Measurements from ENCODE around the gene FRMPD4.

FRMPD4 gene

GRCh38 chrX:12554206-12554605 lies 415.9 kb downstream of the FRMPD4 start:
- no peak for DNase-seq

GRCh38 chrX:12563121-12563520 lies 424.8 kb downstream of the FRMPD4 start:
- DNase-seq = no peak

DNA sequence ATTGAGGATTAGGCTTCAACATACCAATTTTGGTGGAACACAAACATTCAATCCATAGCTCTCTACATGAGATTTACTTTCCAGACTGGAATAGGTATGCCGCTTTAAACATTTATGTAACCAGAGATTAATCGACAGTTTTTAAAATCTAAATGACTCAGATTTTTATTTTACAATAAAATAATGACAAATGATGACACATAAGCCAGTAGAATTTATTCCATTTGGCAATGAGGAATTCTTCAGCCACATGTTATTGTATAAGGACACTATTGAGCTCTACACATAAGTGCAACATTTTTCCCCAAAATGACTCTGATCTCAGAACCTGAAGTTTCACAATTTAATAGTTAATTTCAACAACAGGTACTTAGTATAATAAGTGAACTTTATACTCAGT lies 425.9 kb downstream of the FRMPD4 start:
- DNase-seq = no peak

DNA sequence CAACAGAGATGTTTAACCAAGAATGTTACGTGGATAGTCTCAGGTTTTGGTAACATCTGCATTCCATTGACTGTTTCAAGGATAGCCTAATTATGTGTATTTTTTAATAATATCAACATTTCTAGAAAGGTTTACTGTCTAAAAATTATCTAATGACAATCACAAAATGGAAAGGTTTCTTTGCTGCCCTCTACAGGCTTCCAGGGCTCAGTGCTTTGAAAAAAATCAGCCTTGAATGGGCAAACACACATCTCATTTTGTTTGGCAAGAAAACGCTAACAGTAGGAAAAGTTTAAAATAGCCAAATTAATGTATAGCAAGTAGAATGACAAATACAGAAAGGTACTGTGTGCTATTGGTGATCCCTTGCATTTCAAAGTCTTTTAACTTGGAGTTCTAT lies 429.6 kb downstream of the FRMPD4 start:
- peak in 1 of 2 experiments; percentile 12 for DNase-seq

DNA sequence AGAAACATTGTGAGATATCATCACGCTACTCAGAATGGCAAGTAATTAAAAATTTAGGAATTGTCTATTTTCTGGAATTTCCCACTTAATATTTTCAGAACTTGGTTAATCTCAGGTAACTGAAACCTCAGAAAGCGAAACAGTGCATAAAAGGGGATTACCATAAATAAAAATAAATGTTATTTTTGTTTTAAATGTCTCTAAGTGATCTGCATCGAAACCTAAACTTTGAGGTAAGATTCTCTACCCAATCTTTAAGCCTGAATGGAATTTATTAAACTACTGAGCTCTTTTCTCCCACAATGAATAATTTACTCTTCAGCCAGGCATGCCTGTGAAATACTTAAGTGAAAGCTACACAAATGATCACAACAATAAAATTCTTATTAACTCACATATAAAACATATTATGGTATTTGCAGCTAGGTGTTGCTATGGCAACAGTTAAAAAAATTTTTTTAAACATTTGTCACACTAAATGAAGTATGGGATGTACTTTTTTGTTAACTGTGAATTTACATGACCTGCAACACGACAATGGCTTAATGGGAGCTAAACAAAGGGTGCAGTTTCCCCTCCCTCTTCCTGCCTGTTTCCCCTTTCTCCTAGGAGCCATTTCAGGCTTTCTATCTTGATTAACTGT lies 432.7 kb downstream of the FRMPD4 start:
- DNase-seq = no peak

- DNase-seq = no peak
Observed at GRCh38 chrX:12579311-12579710, 441.0 kb downstream of the FRMPD4 start.

GRCh38 chrX:12580548-12580947 lies 442.3 kb downstream of the FRMPD4 start:
- DNase-seq = no peak

DNA sequence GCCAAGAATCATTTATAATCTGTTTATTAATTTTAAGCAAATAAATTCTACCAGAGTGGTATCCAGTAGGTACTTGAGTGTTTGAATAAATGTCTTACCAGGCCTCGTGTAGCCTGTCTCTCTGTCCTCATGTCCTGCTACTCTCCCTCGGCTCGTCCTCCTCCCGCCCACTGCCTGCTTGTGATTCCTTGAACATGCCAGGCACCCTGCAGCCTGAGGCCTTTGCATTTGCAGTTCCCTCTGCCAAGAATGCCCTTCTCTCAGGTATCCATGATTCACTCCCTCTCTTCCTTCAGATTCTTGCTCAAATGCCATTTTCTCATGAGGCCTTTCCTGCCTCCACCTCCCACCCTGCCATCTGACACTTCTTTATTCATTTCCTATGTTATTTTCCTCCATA lies 443.3 kb downstream of the FRMPD4 start:
- DNase-seq = no peak

DNA sequence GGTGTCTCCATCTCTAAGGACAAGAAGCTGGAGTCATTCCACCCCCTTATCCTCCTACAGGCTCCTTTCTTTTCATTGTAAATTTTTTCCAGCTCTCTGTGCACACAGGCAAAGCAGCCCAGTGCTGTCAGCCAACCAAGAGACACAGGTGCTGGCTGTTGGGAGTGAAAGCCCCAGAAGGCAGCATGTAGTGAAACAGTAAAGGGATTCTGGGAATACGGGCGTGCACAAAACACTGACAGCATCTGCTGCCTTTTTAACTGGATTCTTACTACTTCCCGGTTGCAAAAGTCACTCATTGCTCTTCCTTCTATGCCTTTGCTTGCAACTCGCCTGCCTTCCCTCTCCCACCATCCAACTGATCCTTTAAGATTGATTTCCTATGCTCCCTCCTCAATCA lies 444.4 kb downstream of the FRMPD4 start:
- DNase-seq = no peak

DNA sequence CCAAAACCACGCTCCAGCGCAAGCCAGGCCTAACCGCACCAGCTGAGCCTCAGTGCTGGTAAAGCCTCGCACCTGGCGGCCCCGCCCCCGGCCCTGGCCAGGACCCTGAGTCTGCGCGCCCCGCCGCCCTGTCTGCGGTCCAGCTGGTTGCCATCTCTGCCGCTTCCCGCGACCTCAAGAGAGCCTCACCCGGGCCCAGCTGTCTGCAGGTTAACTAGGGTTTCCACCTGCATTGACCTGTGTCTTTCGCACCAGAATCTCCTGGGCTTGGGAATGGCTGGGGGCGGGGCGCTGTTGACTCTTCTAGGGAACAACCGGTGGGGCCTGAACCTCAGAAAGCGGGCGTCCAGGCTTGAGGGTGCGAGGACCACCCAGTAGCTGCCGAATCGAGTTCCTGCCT lies 445.3 kb downstream of the FRMPD4 start:
- DNase-seq = no peak

- DNase-seq = no peak
Observed at GRCh38 chrX:12595720-12596119, 457.4 kb downstream of the FRMPD4 start.

DNA sequence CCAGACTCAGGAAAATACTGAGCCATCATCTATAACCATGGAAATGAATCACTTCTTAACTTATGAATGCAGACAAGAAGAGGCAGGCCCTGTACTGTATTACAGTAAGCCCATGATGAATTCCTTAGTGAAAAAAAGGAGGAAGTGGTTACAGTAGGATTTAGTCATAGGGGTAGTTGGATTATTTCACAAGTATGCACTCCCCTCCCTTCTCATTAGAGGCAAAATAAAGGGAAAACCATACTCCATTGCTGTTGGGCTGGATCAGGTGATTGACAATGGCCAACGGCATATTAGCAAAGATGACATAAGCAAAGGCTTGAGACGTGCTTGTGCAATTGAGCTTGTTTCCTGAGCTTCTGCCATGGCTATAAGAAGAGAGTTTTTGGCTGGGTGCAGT lies 471.8 kb downstream of the FRMPD4 start:
- no peak for DNase-seq

- no peak for DNase-seq
Observed at GRCh38 chrX:12611471-12611870, 473.2 kb downstream of the FRMPD4 start.

DNA sequence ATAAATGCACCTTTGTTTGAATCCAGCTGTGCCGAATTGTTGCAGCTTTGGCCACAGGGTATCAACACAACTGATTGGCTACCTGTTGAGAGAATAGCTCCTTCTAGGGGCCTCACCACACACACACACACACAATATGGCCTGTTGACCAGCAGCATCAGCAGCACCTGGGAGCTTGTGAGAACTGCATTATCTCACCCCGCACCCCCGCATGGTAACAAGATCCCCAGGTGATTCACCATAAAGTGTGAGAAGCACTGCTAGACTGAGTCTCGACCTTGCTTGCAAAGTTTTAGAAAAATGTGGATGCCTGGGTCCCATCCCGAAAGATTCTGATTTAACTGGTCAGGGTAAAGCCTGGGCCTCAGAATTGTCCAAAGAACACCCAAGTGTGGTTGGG lies 476.0 kb downstream of the FRMPD4 start:
- DNase-seq = no peak

DNA sequence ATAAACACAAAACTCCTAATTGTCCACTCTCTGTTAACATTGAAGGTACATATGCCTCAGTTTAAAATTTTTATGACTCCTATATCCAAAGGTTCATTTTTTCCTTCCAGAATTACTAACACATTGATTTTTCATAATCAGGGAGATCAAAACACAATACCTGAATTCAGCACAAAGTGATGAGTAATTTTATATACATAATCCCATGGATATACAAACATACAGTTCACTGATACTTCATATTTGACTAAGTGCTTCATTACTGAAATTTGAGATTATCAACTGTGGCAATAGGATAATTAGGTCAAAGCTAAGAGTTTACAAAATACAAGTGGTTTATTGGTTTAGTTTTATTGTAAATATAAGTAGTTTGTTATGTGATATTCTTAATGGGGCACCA lies 476.8 kb downstream of the FRMPD4 start:
- no peak for DNase-seq

DNA sequence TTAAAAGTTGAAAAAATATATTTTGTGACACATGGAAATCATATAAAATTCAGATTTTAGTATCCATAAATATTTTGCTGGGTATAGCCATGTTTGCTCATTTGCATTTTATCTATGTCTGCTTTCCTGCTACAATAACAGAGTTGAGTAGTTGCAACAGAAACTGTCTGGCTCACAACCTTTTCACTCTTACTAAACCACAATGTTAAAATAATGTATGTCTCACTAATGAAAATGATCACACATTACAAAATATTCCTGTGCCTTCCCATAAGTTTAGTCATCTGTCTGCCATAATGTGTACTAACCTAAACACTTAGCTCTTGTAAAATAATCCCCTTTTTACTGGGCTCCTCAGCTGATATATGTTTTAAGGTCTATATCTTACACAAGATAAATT lies 479.0 kb downstream of the FRMPD4 start:
- no peak for DNase-seq

DNA sequence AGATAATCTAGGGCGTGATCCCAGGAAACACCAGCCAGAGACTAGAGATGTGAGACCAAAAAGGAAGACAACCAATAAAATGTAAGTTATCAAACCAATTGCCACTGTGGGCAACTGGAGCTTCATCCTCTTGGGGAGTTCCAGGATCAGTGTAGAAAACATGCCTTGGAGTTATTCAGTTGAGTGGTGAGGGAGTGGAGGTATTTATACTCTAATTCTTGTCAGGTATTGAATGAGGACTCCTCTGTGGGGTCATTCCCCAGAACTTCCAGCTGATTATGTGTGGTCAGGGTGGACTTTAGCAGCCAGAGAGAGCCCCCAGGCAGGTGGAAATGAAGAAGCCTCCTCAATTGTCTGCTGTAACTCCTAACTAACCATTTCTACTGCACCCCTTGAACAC lies 509.0 kb downstream of the FRMPD4 start:
- DNase-seq = no peak

DNA sequence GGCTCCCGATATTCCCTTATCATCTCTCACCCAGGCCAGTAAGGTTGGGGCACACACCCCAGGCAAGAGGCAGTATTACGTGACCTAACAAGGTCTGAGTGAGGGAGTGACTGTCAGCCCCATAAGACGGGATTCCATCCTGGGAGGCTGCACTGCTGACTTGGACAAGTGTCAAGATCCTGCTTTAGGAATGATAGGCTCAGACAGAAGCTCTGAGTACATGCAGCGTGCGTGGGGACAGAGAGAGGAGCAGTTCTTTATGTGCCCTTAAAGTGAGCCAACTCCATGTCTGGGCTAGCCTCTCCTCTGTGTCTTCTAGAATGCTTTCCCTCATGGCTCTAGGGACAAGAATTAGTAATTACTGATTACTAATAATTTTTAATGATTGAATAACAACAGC lies 510.7 kb downstream of the FRMPD4 start:
- DNase-seq = no peak

DNA sequence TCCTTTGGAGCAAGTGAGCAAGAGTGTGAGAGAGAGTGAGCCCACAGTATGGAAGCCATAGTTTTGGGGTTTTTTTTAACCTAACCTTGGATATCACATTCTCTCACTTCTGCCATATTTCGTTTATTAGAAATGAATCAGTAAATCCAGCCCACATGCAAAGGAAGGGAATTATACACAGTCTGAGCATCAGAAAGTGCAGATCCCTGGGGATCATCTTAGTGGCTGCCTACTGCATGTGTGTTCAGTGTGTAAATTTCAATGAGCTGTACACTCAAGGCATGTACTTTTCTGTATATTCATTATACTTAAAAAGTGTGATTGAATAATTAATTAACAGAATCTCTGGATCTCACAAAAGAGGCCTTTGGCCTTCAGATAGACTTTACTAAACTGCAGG lies 519.2 kb downstream of the FRMPD4 start:
- DNase-seq = no peak

DNA sequence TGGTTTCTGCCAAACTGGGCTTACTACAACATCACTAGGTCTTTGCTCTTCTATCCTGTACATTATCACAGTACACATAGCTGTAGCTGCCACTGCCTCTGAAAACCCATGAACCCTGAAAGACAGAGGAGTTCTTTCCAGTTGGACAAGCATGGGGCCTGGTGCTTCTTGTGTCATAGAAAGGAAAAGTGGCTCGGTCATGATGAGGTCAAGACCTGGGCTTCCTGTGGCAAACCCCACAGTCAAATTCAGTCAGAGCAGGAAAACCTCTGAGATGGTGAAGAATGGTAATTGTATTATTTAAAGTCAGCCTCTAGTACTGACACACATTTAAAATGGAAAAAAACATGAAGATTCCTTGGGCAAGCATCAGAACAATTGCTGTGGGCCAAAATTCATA lies 519.6 kb downstream of the FRMPD4 start:
- DNase-seq = no peak

DNA sequence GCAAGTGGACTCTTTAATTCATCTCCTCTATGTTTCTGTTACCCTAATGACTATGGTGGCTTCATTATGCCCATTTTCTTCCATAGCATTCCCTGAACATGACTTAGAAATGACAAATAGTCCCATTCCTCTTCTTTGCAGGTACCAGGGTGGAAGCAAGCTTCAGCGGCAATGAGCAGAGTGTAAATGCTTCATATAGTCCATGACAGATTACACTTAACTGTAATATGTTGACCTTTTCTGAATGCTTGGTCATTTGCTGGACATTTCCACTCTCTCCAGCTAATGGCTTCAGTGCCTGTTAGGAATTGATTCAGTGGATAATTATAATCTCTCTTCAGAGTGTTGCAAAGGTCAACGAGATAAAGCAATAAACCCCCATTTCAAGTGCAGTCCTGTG lies 523.2 kb downstream of the FRMPD4 start:
- no peak for DNase-seq

DNA sequence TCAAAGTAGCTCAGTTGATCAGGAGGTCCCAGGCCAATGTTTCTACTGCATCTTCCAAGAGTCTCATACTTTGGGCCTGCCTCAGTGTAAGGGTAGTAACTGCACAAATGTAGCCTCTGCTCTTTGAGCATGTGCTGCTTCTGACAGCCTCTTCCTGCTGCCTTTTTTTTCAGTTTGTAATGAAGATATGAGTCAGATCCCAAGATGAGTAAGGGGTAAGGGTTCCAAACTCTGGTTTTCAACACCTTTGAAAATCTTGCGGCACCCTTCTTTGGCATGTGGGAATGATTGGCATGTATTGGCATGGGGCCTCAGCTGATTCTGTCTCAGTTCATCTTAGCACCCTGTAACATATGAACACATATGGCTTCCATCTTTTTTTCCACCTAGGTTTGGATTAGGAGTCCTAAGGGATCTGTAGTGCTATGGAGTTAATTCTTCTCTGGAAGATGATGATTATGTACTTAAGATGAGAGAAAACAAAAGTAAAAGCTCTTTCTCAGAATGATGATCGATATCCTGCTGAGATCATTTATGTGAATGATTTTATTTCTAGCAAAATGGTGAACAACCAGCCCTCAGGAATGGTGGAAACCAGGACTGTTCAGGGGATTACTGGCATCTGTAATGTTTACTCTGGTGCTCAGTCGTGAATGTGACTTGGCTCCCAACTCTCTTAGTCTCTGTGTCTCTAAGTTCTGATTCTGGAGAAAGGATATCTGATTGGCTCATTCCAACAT lies 534.3 kb downstream of the FRMPD4 start:
- no peak for DNase-seq

DNA sequence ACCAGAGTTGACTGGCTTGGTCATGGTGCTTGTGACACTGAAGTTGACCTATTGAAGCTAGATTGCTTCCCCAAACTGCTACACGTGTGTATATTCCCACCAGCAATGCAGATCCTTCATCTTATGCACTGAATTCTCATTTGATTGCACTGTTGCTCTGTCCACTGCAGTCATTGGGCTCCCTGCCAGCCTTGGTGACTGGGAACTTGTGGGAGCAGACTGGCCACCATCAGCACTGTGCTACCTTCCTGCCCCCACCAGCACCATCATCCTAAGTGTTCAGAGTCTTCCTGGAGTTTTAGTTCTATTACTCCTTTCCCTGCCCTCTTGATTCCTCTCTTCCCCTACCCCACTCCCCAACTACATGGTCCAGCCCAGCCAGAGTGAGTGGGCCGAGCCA lies 535.2 kb downstream of the FRMPD4 start:
- DNase-seq = no peak

DNA sequence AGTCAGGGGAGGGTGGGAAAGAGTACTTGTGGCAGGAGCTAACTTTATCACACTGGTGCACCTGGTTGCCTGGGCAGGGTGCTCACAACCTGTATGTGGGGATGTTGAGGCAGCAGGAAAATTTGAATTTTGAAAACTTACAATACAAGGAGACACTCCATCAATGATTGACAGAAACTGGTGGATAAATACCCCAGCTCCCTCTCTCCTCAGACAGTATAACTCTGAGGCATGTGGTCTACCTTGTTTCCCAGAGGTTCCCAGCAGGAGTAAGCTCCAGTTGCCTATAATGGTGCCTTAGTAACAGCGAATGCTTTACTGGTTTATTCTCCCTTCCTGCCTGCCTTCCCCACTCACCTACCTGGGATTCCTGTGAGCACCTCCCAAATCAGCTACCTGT lies 541.2 kb downstream of the FRMPD4 start:
- no peak for DNase-seq

DNA sequence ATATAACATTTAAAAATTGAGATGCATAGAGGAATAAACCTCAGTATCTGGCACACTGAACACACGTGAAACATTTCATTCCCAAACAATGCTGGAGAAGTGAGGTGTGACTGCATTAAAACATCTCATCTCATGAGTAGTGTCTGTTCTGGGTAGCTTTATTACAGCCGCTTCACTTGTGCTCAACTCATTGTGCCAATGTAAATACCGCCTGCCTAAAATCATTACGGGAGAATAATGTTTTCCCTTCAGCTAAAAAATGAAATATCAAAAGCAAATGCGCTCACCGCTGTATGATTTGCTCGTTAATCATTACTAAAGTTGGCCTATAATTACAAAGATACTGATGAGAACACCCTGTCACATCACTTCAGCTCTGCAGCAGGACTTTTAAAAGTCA lies 542.8 kb downstream of the FRMPD4 start:
- no peak for DNase-seq
